Suprapubic skin (tissue), 3 donors: ENCODE measurements around the gene IL1RAPL2.

ENCODE experiments used
- EP300 ChIP-seq: sonication (generic); formaldehyde crosslinking; IDR thresholded peaks from one replicate; pipeline ENCODE4 v1.6.1; 2017; ENCODE audit warnings: antibody characterized with exemption
- POLR2A ChIP-seq, 2 donors: fragments of 450-650 bp; IDR thresholded peaks; one replicate each; pipeline ENCODE4 v1.6.1; 2017; ENCODE audit warnings: antibody characterized with exemption in 2 of 2, mild to moderate bottlenecking in 2 of 2, moderate library complexity in 2 of 2
- TF ChIP-seq, protein P1 (sequence below), 2 donors: fragments of 200-600 bp in 1 of 2; fragments of 450-650 bp in 1 of 2; sonication (generic) in 1 of 2; IDR thresholded peaks; one replicate each; pipeline ENCODE4 v1.5.1; 2016 to 2019; ENCODE audit warnings: antibody characterized with exemption in 2 of 2, mild to moderate bottlenecking in 1 of 2, moderate library complexity in 1 of 2

DNA sequence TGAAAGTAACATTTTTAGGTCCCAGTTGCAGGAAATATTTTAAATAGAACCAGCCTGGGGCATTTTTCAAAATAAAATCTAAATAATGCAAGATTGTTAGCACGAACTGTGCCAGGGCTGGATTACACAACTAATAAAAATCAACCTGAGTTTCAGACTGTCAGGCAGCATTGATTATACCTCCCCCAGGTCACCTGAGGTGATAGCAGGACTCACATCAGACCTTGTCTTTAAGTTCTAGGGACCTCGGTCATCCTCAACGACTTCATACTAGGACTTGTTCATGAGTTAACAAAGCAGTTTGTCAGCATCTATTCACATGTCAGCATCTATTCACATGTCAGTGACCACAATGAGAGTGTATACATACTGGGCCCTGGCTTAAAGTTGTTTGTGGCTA is 663.1 kb downstream of the IL1RAPL2 start:
- TF ChIP-seq, protein P1, sequence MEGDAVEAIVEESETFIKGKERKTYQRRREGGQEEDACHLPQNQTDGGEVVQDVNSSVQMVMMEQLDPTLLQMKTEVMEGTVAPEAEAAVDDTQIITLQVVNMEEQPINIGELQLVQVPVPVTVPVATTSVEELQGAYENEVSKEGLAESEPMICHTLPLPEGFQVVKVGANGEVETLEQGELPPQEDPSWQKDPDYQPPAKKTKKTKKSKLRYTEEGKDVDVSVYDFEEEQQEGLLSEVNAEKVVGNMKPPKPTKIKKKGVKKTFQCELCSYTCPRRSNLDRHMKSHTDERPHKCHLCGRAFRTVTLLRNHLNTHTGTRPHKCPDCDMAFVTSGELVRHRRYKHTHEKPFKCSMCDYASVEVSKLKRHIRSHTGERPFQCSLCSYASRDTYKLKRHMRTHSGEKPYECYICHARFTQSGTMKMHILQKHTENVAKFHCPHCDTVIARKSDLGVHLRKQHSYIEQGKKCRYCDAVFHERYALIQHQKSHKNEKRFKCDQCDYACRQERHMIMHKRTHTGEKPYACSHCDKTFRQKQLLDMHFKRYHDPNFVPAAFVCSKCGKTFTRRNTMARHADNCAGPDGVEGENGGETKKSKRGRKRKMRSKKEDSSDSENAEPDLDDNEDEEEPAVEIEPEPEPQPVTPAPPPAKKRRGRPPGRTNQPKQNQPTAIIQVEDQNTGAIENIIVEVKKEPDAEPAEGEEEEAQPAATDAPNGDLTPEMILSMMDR (IDR thresholded peaks at IDR 0.05) = no peak
- TF ChIP-seq POLR2A (IDR thresholded peaks at IDR 0.05) (no peak), EP300 (no peak)
